CD8-positive, alpha-beta memory T cell (primary cell): ENCODE data around the gene RANBP1. TPM values are rescaled to one million over a fixed set of nuclear protein-coding genes. Genes with fewer than 3 reads are reported as not detected.
A peak's percentile ranks its signal among the peaks of the same experiment; 100 is the strongest.

Experiments used
- CTCF ChIA-PET: fragments of 350-600 bp; sonication (Branson Sonifier 250); formaldehyde crosslinking; loops from one replicate; lab custom pipeline; 2021; ENCODE audit warnings: antibody characterized with exemption; lab: Charles Lee
- POLR2A ChIA-PET: fragments of 350-600 bp; sonication (Branson Sonifier 250); formaldehyde crosslinking; loops from one replicate; lab custom pipeline; 2021; ENCODE audit warnings: antibody characterized with exemption; lab: Charles Lee
- DNase-seq, 5 donors: peaks; one replicate each; pipeline versions ENCODE4 v3.0.0 to v3.0.0-alpha.2; 2020 to 2022; ENCODE audit warnings: mixed read lengths in 1 of 5
- H3K27ac ChIP-seq: one replicate; pipeline ENCODE4 v1.7.0; 2013; ENCODE audit warnings: low read depth, mild to moderate bottlenecking, low read length, moderate library complexity
- H3K27me3 ChIP-seq: 2 replicates; pipeline ENCODE4 v1.7.0; 2013; ENCODE audit warnings: low read length, mild to moderate bottlenecking; ENCODE audit not compliant: insufficient read depth, poor library complexity, severe bottlenecking
- H3K36me3 ChIP-seq: 2 replicates; pipeline ENCODE4 v1.7.0; 2013; ENCODE audit warnings: mild to moderate bottlenecking, low read length, moderate library complexity; ENCODE audit not compliant: insufficient read depth
- H3K4me1 ChIP-seq: 2 replicates; pipeline ENCODE4 v1.7.0; 2013; ENCODE audit warnings: mild to moderate bottlenecking, low read length, moderate library complexity; ENCODE audit not compliant: insufficient read depth
- H3K4me3 ChIP-seq: 2 replicates; pipeline ENCODE4 v1.7.0; 2013; ENCODE audit warnings: mild to moderate bottlenecking, low read length
- H3K9me3 ChIP-seq: 2 replicates; pipeline ENCODE4 v1.7.0; 2013; ENCODE audit warnings: mild to moderate bottlenecking, low read length
- H3K27ac Mint-ChIP-seq, 8 donors: one replicate each; pipeline ENCODE4 v1.8.0; 2020 to 2021; ENCODE audit warnings: mixed read lengths in 8 of 8, mild to moderate bottlenecking in 6 of 8, inconsistent platforms in 3 of 8, moderate library complexity in 3 of 8
- H3K27me3 Mint-ChIP-seq, 2 donors: one replicate each; pipeline ENCODE4 v1.8.0; 2020 to 2021; ENCODE audit warnings: mixed read lengths in 2 of 2, mild to moderate bottlenecking in 1 of 2, moderate library complexity in 1 of 2
- H3K36me3 Mint-ChIP-seq, 3 donors: one replicate each; pipeline ENCODE4 v1.8.0; 2020 to 2021; ENCODE audit warnings: mixed read lengths in 3 of 3, inconsistent platforms in 1 of 3, mild to moderate bottlenecking in 1 of 3
- H3K4me1 Mint-ChIP-seq, 3 donors: one replicate each; pipeline ENCODE4 v1.8.0; 2020 to 2021; ENCODE audit warnings: mixed read lengths in 3 of 3, inconsistent platforms in 1 of 3, mild to moderate bottlenecking in 1 of 3
- H3K4me3 Mint-ChIP-seq, 7 donors: one replicate each; pipeline ENCODE4 v1.8.0; 2020 to 2021; ENCODE audit warnings: mixed read lengths in 7 of 7, mild to moderate bottlenecking in 6 of 7, moderate library complexity in 4 of 7, inconsistent platforms in 2 of 7
- H3K9me3 Mint-ChIP-seq, 5 donors: one replicate each; pipeline ENCODE4 v1.8.0; 2020 to 2022; ENCODE audit warnings: mixed read lengths in 5 of 5, mild to moderate bottlenecking in 3 of 5, moderate library complexity in 2 of 5, inconsistent platforms in 1 of 5
- polyA plus RNA-seq: library from polyadenylated mRNA; unstranded; fragments of 300-500 nt; fragmentation: Illumina TruSeq; gene quantifications from one replicate; pipeline ENCODE4 v1.2.3, GENCODE V29; 2021
- total RNA-seq, 2 experiments: library from RNA; stranded (reverse); gene quantifications; one replicate each; pipeline ENCODE4 v1.2.3, GENCODE V29; 2021

RANBP1 gene
- total and polyA plus RNA-seq, 3 experiments from 2014 or later, result 102 to 459 (median 436) TPM

DNA sequence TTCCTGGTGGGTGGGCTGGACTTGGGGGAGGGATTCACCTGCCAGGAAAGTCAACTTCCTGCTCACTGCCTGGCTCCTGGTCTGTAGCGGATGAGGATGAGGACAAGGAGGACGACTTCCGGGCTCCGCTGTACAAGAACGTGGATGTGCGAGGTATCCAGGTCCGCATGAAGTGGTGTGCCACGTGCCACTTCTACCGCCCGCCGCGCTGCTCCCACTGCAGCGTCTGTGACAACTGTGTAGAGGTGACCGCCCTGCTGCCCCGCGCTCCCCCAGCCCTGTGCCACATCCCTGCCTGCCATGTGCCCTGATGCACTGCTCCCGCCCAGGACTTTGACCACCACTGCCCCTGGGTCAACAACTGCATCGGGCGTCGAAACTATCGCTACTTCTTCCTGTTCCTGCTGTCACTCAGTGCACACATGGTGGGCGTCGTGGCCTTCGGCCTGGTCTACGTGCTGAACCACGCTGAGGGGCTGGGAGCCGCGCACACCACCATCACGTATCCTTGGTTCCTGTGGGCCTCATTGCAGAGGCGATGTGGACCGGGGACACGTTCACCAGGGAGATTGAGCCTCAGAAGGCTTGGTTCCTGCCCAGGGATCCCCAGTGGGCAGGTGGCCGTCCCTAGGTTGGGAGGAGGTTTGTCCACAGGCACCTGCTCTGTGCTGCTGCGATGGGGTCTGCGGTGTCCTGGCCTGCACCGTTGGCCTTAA, 23.6 kb downstream of the RANBP1 start:
- POLR2A ChIA-PET, result no interaction called here
- Histone ChIP-seq H3K9me3 (no peaks in the 10 kb centered on the region), H3K27me3 (no peaks in the 10 kb centered on the region), H3K4me3 (no peak overlapping the region), H3K4me1 (peaks cover 3% of the 10 kb centered on the region), H3K27ac (no peak overlapping the region), H3K36me3 (no peaks in the 10 kb centered on the region)
- no peak for DNase-seq
- Mint-ChIP-seq H3K4me1 (peaks cover 6 to 34% (median 9%) of the 10 kb centered on the region in 3 donors), H3K9me3 (no peaks in the 10 kb centered on the region), H3K27ac (peak overlapping the region in 2 of 8 donors; percentile 22 to 36), H3K27me3 (no peaks in the 10 kb centered on the region), H3K36me3 (peaks cover 0 to 25% (median 1%) of the 10 kb centered on the region in 3 donors), H3K4me3 (no peak overlapping the region)
- CTCF ChIA-PET, result interaction anchor here (2.5 kb wide), 1 partner anchor 10 kb away, joined by 9 read pairs; no protein-coding TSS in a partner anchor

DNA sequence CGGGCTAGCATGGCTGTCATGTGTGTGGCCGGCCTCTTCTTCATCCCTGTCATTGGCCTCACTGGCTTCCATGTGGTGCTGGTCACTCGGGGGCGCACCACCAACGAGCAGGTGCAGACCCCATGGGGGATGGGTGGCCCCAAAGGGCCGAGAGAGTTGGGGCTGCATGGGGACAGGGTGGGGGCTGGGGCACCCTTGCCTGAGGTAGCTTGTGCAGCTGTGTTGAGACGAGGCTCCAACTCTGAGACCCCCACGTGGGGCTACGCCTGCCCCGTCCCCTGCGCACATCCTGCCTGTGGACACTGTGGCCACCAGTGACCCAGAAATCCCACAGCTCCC, 24.2 kb downstream of the RANBP1 start:
- peak overlapping the region in 1 of 8 donors; percentile 47 for H3K27ac Mint-ChIP-seq
- POLR2A ChIA-PET, result no interaction called here
- Histone ChIP-seq H3K27ac (no peak overlapping the region), H3K9me3 (no peaks in the 10 kb centered on the region), H3K4me1 (no peaks in the 10 kb centered on the region), H3K27me3 (no peaks in the 10 kb centered on the region), H3K4me3 (no peak overlapping the region), H3K36me3 (no peaks in the 10 kb centered on the region)
- CTCF ChIA-PET, result no interaction called here
- DNase-seq, result no peak
- H3K27me3 Mint-ChIP-seq, result no peaks in the 10 kb centered on the region
- peaks cover 5 to 30% (median 8%) of the 10 kb centered on the region in 3 donors for H3K4me1 Mint-ChIP-seq
- no peaks in the 10 kb centered on the region for H3K9me3 Mint-ChIP-seq
- no peak overlapping the region for H3K4me3 Mint-ChIP-seq
- H3K36me3 Mint-ChIP-seq, result peaks cover 0 to 25% (median 1%) of the 10 kb centered on the region in 3 donors

DNA sequence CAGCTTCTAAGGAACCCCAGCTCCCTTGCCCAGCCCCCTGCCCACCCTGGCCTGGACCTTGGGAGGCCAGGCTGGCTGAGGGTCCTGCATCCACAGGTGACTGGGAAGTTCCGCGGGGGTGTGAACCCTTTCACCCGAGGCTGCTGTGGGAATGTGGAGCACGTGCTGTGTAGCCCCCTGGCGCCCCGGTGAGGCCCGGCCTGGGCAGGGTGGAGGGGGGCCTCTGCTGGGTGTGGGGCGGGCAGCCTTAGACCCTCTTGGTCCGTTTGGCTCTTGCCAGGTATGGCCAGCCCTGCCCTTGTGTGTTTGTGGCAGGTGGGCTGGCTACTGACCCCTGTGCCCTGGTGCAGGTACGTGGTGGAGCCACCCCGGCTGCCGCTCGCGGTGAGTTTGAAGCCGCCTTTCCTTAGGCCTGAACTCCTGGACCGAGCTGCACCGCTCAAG, 24.6 kb downstream of the RANBP1 start:
- H3K36me3 Mint-ChIP-seq, result peaks cover 0 to 25% (median 1%) of the 10 kb centered on the region in 3 donors
- no peak overlapping the region for H3K4me3 Mint-ChIP-seq
- H3K27me3 Mint-ChIP-seq, result no peaks in the 10 kb centered on the region
- no peaks in the 10 kb centered on the region for H3K36me3 ChIP-seq
- no peak overlapping the region for H3K27ac Mint-ChIP-seq
- H3K9me3 Mint-ChIP-seq, result no peaks in the 10 kb centered on the region
- no peak overlapping the region for H3K4me3 ChIP-seq
- no peaks in the 10 kb centered on the region for H3K4me1 ChIP-seq
- POLR2A ChIA-PET, result interaction anchor here (0.5 kb wide), 1 partner anchor 59 kb away, joined by 3 read pairs; no protein-coding TSS in a partner anchor
- H3K27ac ChIP-seq, result no peak overlapping the region
- H3K27me3 ChIP-seq, result no peaks in the 10 kb centered on the region
- peaks cover 5 to 26% (median 8%) of the 10 kb centered on the region in 3 donors for H3K4me1 Mint-ChIP-seq
- no peak for DNase-seq
- CTCF ChIA-PET, result no interaction called here
- H3K9me3 ChIP-seq, result no peaks in the 10 kb centered on the region

DNA sequence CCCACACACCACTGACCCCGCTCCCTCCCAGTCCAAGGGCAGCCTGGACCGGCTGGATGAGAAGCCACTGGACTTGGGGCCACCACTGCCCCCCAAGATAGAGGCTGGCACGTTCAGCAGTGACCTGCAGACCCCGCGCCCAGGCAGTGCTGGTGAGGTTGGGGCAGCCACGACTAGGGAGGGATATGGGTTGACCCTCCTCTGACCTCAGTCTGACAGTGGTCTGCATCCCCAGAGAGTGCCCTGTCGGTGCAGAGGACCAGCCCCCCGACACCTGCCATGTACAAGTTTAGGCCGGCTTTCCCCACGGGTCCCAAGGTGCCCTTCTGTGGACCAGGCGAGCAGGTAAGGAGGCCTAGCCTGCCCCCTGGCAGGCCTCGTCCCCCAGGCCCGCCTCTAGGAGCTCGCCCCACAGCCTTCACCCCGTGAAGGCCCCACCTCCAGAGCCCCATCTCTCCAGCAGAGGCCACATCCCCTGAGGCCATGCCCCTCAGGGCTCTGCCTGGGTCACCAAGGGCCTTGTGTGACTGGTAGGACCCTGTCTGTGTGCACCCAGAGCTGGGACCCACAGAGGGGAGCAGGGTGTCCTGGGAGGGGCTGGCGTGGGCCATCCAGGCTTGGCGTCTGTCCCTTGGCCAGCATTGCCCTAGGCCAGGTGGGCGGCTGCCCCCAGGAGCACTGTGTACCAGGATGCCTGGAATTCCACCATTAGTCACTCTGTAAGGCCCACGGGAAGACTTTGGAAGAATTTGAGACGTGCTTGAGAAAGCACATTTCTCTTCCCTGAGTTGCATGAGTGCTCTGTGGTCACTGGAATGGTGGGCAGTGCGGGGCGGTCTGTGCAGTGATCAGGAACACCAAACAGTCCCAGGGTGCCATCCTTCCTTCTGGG, 25.5 kb downstream of the RANBP1 start:
- POLR2A ChIA-PET, result interaction anchor here (0.6 kb wide), 1 partner anchor 72 kb away, joined by 8 read pairs; no protein-coding TSS in a partner anchor
- no peak for DNase-seq
- CTCF ChIA-PET, result interaction anchor here (0.7 kb wide), 1 partner anchor 15 kb away, joined by 3 read pairs; no protein-coding TSS in a partner anchor
- Mint-ChIP-seq H3K27me3 (no peaks in the 10 kb centered on the region), H3K27ac (no peak overlapping the region), H3K4me3 (no peak overlapping the region), H3K9me3 (no peaks in the 10 kb centered on the region), H3K36me3 (peaks cover 0 to 25% (median 1%) of the 10 kb centered on the region in 3 donors), H3K4me1 (peaks cover 2 to 24% (median 5%) of the 10 kb centered on the region in 3 donors)
- H3K9me3 ChIP-seq, result no peaks in the 10 kb centered on the region
- no peak overlapping the region for H3K27ac ChIP-seq
- no peaks in the 10 kb centered on the region for H3K4me1 ChIP-seq
- no peaks in the 10 kb centered on the region for H3K36me3 ChIP-seq
- no peaks in the 10 kb centered on the region for H3K27me3 ChIP-seq
- no peak overlapping the region for H3K4me3 ChIP-seq

DNA sequence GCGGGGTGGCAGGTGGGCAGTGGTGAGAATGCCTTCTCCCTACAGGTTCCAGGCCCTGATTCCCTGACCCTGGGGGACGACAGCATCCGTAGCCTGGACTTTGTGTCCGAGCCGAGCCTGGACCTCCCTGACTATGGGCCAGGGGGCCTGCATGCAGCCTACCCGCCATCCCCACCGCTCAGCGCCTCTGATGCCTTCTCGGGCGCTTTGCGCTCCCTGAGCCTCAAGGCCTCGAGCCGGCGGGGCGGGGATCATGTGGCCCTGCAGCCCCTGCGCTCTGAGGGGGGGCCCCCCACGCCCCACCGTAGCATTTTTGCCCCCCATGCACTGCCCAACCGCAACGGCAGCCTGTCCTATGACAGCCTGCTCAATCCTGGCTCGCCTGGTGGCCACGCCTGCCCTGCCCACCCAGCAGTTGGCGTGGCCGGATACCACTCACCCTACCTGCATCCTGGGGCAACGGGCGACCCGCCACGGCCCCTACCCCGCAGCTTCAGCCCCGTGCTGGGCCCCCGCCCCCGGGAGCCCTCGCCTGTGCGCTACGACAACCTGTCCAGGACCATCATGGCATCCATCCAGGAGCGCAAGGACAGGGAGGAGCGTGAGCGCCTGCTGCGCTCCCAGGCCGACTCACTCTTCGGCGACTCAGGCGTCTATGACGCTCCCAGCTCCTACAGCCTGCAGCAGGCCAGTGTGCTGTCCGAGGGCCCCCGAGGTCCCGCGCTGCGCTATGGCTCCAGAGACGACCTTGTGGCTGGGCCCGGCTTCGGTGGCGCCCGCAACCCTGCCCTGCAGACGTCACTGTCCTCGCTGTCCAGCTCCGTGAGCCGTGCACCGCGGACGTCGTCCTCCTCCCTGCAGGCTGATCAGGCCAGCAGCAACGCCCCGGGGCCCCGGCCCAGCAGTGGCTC, 27.1 kb downstream of the RANBP1 start:
- Mint-ChIP-seq H3K27me3 (no peaks in the 10 kb centered on the region), H3K27ac (no peak overlapping the region), H3K4me3 (no peak overlapping the region), H3K36me3 (peaks cover 0 to 25% (median 1%) of the 10 kb centered on the region in 3 donors), H3K9me3 (no peaks in the 10 kb centered on the region), H3K4me1 (peaks cover 0 to 14% (median 2%) of the 10 kb centered on the region in 3 donors)
- H3K27me3 ChIP-seq, result no peaks in the 10 kb centered on the region
- H3K27ac ChIP-seq, result no peak overlapping the region
- DNase-seq, result no peak
- H3K4me3 ChIP-seq, result no peak overlapping the region
- POLR2A ChIA-PET, result no interaction called here
- CTCF ChIA-PET, result no interaction called here
- no peaks in the 10 kb centered on the region for H3K4me1 ChIP-seq
- no peaks in the 10 kb centered on the region for H3K36me3 ChIP-seq
- no peaks in the 10 kb centered on the region for H3K9me3 ChIP-seq

DNA sequence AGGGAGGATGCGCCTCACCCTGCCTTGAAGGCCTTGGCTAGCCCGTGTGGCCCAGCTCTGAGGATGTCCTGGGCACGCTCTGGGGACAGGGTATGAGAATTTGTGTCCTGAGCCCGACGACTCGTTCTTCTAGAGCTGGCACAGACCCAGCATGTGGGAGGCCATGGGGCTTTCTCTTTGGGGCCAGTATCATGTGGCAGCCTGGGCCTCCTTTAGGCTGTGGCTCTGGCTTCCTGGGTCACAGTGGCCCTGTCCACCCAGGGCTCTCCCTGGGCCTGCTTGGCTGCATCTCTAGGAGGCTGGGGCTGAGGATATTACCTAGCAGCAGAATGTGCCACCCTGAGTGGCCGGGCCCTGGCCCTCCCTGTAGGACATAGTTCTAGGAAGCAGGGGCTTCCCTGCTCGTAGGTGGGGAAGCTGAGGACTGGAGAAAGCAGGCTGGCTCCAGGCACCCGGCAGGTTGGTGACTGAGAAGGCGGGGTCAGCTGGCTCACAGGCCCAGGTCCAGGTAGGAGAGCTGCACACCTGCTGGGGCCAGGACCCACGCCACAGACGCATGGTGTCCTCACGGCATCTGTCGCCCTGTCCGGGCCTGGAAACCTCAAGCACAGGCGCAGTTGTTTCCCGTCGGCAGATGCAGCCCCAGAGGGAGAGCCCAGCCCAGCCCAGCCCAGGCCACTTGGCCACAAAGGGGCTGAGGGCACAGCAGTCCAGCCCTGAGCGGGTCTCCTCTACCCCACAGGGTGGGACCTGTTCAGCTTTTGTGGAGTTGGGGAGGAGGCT, 28.2 kb downstream of the RANBP1 start:
- no peaks in the 10 kb centered on the region for H3K27me3 Mint-ChIP-seq
- no peak overlapping the region for H3K4me3 Mint-ChIP-seq
- H3K36me3 Mint-ChIP-seq, result peaks cover 0 to 25% (median 1%) of the 10 kb centered on the region in 3 donors
- no peaks in the 10 kb centered on the region for H3K27me3 ChIP-seq
- no peak overlapping the region for H3K27ac ChIP-seq
- H3K4me1 ChIP-seq, result no peaks in the 10 kb centered on the region
- H3K4me3 ChIP-seq, result no peak overlapping the region
- no peaks in the 10 kb centered on the region for H3K36me3 ChIP-seq
- DNase-seq, result no peak
- no peak overlapping the region for H3K27ac Mint-ChIP-seq
- no peaks in the 10 kb centered on the region for H3K9me3 ChIP-seq
- POLR2A ChIA-PET, result no interaction called here
- H3K4me1 Mint-ChIP-seq, result peaks cover 0 to 6% (median 0%) of the 10 kb centered on the region in 3 donors
- CTCF ChIA-PET, result no interaction called here
- H3K9me3 Mint-ChIP-seq, result no peaks in the 10 kb centered on the region

DNA sequence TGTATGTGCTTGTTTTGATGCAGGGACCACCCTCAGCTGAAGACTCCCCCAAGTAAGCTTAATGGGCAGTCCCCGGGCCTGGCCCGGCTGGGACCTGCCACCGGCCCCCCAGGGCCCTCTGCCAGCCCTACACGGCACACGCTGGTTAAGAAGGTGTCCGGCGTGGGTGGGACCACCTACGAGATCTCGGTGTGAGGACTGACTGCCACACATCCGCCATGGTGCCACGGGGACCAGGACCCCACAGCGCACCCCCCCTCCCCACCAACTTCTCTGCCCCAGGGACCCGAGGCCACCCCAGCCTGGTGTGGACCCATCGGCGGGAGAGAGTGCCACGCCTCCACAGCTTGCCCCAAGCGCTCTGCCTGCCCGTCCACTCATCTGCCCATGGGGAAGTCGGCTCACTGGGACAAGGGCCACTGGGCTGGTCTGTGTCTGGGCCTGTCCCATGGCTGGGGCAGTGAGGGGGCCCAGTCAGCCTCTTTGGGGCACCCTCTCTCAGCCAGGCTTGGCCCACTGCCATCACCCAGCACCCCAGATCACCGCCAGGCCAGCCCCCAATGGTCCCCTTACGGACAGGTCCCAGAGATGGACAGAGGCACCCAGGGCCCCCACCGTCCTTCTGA, 29.4 kb downstream of the RANBP1 start:
- H3K27ac ChIP-seq, result no peak overlapping the region
- no peaks in the 10 kb centered on the region for H3K9me3 Mint-ChIP-seq
- no peak overlapping the region for H3K4me3 ChIP-seq
- H3K4me3 Mint-ChIP-seq, result no peak overlapping the region
- no peak overlapping the region for H3K27ac Mint-ChIP-seq
- H3K36me3 ChIP-seq, result no peaks in the 10 kb centered on the region
- no peak for DNase-seq
- no peaks in the 10 kb centered on the region for H3K9me3 ChIP-seq
- H3K4me1 Mint-ChIP-seq, result peaks cover 0 to 4% (median 0%) of the 10 kb centered on the region in 3 donors
- no peaks in the 10 kb centered on the region for H3K27me3 ChIP-seq
- peaks cover 0 to 15% (median 0%) of the 10 kb centered on the region in 3 donors for H3K36me3 Mint-ChIP-seq
- ChIA-PET CTCF (no interaction called here), POLR2A (no interaction called here)
- H3K27me3 Mint-ChIP-seq, result no peaks in the 10 kb centered on the region
- no peaks in the 10 kb centered on the region for H3K4me1 ChIP-seq
